Ramos (cell line): ENCODE measurements around the gene PTPRD.

Experiments used
- in situ Hi-C: fragments of 300-500 bp; cut with MboI; formaldehyde crosslinking; loops from one replicate; pipeline ENCODE4 v1.14.3; 2022; ENCODE audit warnings: low sequenced_read_pairs; ENCODE audit not compliant: unreplicated experiment

PTPRD gene

GRCh38 chr9:9799287-9799686, 813.5 kb downstream of the PTPRD start:
- in situ Hi-C loops: no loop called here

- in situ Hi-C loops: no loop called here
Measured at GRCh38 chr9:9792144-9792857, 820.5 kb downstream of the PTPRD start.

GRCh38 chr9:9791611-9792010, 821.2 kb downstream of the PTPRD start:
- in situ Hi-C loops: no loop called here

GRCh38 chr9:9790216-9790872, 822.5 kb downstream of the PTPRD start:
- in situ Hi-C loops: no loop called here

- in situ Hi-C loops: no loop called here
Measured at GRCh38 chr9:9783711-9784110, 829.1 kb downstream of the PTPRD start.

GRCh38 chr9:9783211-9783610, 829.6 kb downstream of the PTPRD start:
- in situ Hi-C loops: no loop called here

GRCh38 chr9:9778293-9778692, 834.5 kb downstream of the PTPRD start:
- in situ Hi-C loops: no loop called here

GRCh38 chr9:9774471-9774870, 838.3 kb downstream of the PTPRD start:
- in situ Hi-C loops: no loop called here

GRCh38 chr9:9771314-9771713, 841.5 kb downstream of the PTPRD start:
- in situ Hi-C loops: no loop called here

GRCh38 chr9:9764821-9765220, 848.0 kb downstream of the PTPRD start:
- in situ Hi-C loops: no loop called here

- in situ Hi-C loops: no loop called here
Measured at GRCh38 chr9:9754186-9754585, 858.6 kb downstream of the PTPRD start.

- in situ Hi-C loops: no loop called here
Measured at GRCh38 chr9:9753266-9753665, 859.5 kb downstream of the PTPRD start.

- in situ Hi-C loops: no loop called here
Measured at GRCh38 chr9:9752722-9753121, 860.1 kb downstream of the PTPRD start.

- in situ Hi-C loops: no loop called here
Measured at GRCh38 chr9:9751996-9752395, 860.8 kb downstream of the PTPRD start.

- in situ Hi-C loops: no loop called here
Measured at GRCh38 chr9:9750719-9751118, 862.1 kb downstream of the PTPRD start.

- in situ Hi-C loops: no loop called here
Measured at GRCh38 chr9:9749591-9749990, 863.2 kb downstream of the PTPRD start.

- in situ Hi-C loops: no loop called here
Measured at GRCh38 chr9:9747787-9748186, 865.0 kb downstream of the PTPRD start.

GRCh38 chr9:9746826-9747225, 866.0 kb downstream of the PTPRD start:
- in situ Hi-C loops: no loop called here

GRCh38 chr9:9743822-9744221, 869.0 kb downstream of the PTPRD start:
- in situ Hi-C loops: no loop called here

- in situ Hi-C loops: no loop called here
Measured at GRCh38 chr9:9730174-9730573, 882.6 kb downstream of the PTPRD start.

- in situ Hi-C loops: no loop called here
Measured at GRCh38 chr9:9729082-9729481, 883.7 kb downstream of the PTPRD start.
